ENCODE measurements around the gene SLC25A15. TPM values are rescaled to one million over a fixed set of nuclear protein-coding genes. Genes with fewer than 3 reads are reported as not detected.
"Not testable (repeated sequence)": the region's sequence is repeated elsewhere in the genome, so short reads cannot be mapped to it uniquely, and the experiment has no call there.

The SLC25A15 gene
- total RNA-seq, 1 experiment from 2014 or later, result 19.6 TPM

DNA sequence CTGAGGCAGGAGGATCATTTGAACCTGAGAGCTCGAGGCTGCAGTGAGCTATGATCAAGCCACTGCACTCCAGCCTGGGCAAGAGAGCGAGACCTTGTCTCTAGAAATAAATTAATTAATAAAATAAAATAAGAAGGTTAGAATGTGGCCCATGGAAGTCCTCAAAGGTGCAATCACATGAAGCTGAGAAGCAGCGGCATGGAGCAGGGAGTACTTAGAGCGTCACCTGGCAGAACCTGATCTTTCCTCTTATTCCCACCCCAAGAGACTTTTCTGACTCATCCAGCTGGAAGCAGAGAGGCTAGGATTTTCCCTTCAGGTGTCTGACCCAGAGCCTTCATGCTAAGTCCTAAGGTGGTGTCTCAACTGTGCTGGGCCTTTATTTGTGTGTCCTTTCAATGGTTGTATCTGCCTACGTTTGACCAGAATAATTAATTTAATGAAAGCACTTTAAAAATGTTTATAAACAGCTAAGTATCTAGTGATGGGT, 9.6 kb upstream of the SLC25A15 start:
- ChIA-PET CTCF (interaction anchor here (0.5 to 0.6 kb wide), 2 partner anchors 21 to 1163 kb away, joined by 6 to 7 read pairs; no protein-coding TSS in a partner anchor), POLR2A (ENCODE audit: low non-redundant PET) (no interaction called here)
- no TSS peak for BruUV-seq (replicated peaks)
- TF ChIP-seq, protein P1, sequence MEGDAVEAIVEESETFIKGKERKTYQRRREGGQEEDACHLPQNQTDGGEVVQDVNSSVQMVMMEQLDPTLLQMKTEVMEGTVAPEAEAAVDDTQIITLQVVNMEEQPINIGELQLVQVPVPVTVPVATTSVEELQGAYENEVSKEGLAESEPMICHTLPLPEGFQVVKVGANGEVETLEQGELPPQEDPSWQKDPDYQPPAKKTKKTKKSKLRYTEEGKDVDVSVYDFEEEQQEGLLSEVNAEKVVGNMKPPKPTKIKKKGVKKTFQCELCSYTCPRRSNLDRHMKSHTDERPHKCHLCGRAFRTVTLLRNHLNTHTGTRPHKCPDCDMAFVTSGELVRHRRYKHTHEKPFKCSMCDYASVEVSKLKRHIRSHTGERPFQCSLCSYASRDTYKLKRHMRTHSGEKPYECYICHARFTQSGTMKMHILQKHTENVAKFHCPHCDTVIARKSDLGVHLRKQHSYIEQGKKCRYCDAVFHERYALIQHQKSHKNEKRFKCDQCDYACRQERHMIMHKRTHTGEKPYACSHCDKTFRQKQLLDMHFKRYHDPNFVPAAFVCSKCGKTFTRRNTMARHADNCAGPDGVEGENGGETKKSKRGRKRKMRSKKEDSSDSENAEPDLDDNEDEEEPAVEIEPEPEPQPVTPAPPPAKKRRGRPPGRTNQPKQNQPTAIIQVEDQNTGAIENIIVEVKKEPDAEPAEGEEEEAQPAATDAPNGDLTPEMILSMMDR (conservative IDR thresholded peaks at IDR 0.05; ENCODE audit: low read depth, low read length), result no peak
- TF ChIP-seq EZH2 (IDR thresholded peaks at IDR 0.05; ENCODE audit: borderline replicate concordance, low read depth, low read length, poor library complexity, severe bottlenecking), result no peak
- DNase-seq (ENCODE audit: low spot score), result no peak
- Histone ChIP-seq H3K27me3 (replicated peaks; ENCODE audit: insufficient read depth, low read depth, low read length, poor library complexity) (no peaks in the 10 kb centered on the region), H3K4me3 (ENCODE audit: low read depth, low read length, poor library complexity, severe bottlenecking) (no peak overlapping the region), H3K9me3 (ENCODE audit: low read depth, low read length, poor library complexity, severe bottlenecking) (no peaks in the 10 kb centered on the region), H3K27ac (ENCODE audit: low read depth, low read length, poor library complexity, severe bottlenecking) (no peak overlapping the region), H3K36me3 (ENCODE audit: insufficient read depth, low read length, poor library complexity, severe bottlenecking) (no peaks in the 10 kb centered on the region), H3K4me1 (ENCODE audit: insufficient read depth, low read length, poor library complexity, severe bottlenecking) (peaks cover 6% of the 10 kb centered on the region)
- intact Hi-C loops (cut with micrococcal nuclease; ENCODE audit: unreplicated experiment), result loop anchor here (5.0 to 10.0 kb wide), 2 partner anchors 1013 to 1095 kb away; no protein-coding TSS in a partner anchor

DNA sequence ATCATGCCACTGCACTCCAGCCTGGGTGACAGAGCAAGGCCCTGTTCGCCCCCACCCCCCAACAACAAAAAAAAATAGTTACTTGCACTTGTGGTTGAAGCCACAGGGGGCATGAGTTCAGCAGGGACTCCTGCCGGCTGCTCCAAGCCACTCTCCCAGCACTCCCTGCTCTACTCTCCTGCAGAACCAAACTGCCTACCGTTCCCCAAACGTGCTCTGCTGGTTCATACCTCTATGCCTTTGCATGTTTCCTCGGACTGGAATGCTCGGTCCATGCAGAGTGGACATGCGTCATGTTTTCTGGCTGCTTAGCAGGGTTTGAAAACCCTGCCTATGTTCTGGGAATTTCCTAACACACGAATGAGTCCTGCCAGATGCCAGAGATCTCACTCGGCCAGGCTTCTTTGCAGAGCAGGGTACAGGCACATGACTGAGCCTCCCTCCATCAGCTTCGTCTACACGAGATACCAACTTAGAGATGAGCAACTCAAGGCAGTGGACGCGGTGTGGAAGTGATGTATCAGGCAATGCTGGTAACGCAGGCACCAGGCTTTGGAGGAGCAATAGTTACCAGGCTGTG, 8.5 kb upstream of the SLC25A15 start:
- no peaks in the 10 kb centered on the region for H3K27me3 ChIP-seq (replicated peaks; ENCODE audit: insufficient read depth, low read depth, low read length, poor library complexity)
- no peak overlapping the region for H3K27ac ChIP-seq (ENCODE audit: low read depth, low read length, poor library complexity, severe bottlenecking)
- H3K4me3 ChIP-seq (ENCODE audit: low read depth, low read length, poor library complexity, severe bottlenecking), result no peak overlapping the region
- CTCF ChIA-PET, result no interaction called here
- TF ChIP-seq, protein P1 (conservative IDR thresholded peaks at IDR 0.05; ENCODE audit: low read depth, low read length), result no peak
- intact Hi-C loops (cut with micrococcal nuclease; ENCODE audit: unreplicated experiment), result no loop called here
- no peaks in the 10 kb centered on the region for H3K9me3 ChIP-seq (ENCODE audit: low read depth, low read length, poor library complexity, severe bottlenecking)
- H3K4me1 ChIP-seq (ENCODE audit: insufficient read depth, low read length, poor library complexity, severe bottlenecking), result peaks cover 6% of the 10 kb centered on the region
- BruUV-seq (replicated peaks), result no TSS peak
- no peaks in the 10 kb centered on the region for H3K36me3 ChIP-seq (ENCODE audit: insufficient read depth, low read length, poor library complexity, severe bottlenecking)
- peak; percentile 49 for DNase-seq (ENCODE audit: low spot score)
- POLR2A ChIA-PET (ENCODE audit: low non-redundant PET), result no interaction called here

GRCh38 chr13:40781717-40782116, 7.7 kb upstream of the SLC25A15 start:
- H3K4me1 ChIP-seq (ENCODE audit: insufficient read depth, low read length, poor library complexity, severe bottlenecking), result peaks cover 5% of the 10 kb centered on the region
- CTCF ChIA-PET, result no interaction called here
- no peaks in the 10 kb centered on the region for H3K36me3 ChIP-seq (ENCODE audit: insufficient read depth, low read length, poor library complexity, severe bottlenecking)
- no peaks in the 10 kb centered on the region for H3K27me3 ChIP-seq (replicated peaks; ENCODE audit: insufficient read depth, low read depth, low read length, poor library complexity)
- POLR2A ChIA-PET (ENCODE audit: low non-redundant PET), result no interaction called here
- no peak for DNase-seq (ENCODE audit: low spot score)
- TF ChIP-seq, protein P1 (conservative IDR thresholded peaks at IDR 0.05; ENCODE audit: low read depth, low read length), result no peak
- TF ChIP-seq EZH2 (IDR thresholded peaks at IDR 0.05; ENCODE audit: borderline replicate concordance, low read depth, low read length, poor library complexity, severe bottlenecking), result no peak
- intact Hi-C loops (cut with micrococcal nuclease; ENCODE audit: unreplicated experiment), result no loop called here
- no peak overlapping the region for H3K4me3 ChIP-seq (ENCODE audit: low read depth, low read length, poor library complexity, severe bottlenecking)
- no peak overlapping the region for H3K27ac ChIP-seq (ENCODE audit: low read depth, low read length, poor library complexity, severe bottlenecking)
- BruUV-seq (replicated peaks), result no TSS peak
- no peaks in the 10 kb centered on the region for H3K9me3 ChIP-seq (ENCODE audit: low read depth, low read length, poor library complexity, severe bottlenecking)

GRCh38 chr13:40782971-40783370, 6.4 kb upstream of the SLC25A15 start:
- CTCF ChIA-PET, result not testable (repeated sequence)

More at GRCh38 chr13:40782971-40783370, 6.4 kb upstream of the SLC25A15 start:
- POLR2A ChIA-PET (ENCODE audit: low non-redundant PET); H3K4me1 ChIP-seq (ENCODE audit: insufficient read depth, low read length, poor library complexity, severe bottlenecking); H3K27ac ChIP-seq (ENCODE audit: low read depth, low read length, poor library complexity, severe bottlenecking); H3K36me3 ChIP-seq (ENCODE audit: insufficient read depth, low read length, poor library complexity, severe bottlenecking); intact Hi-C loops (cut with micrococcal nuclease; ENCODE audit: unreplicated experiment); BruUV-seq (replicated peaks); DNase-seq (ENCODE audit: low spot score); H3K4me3 ChIP-seq (ENCODE audit: low read depth, low read length, poor library complexity, severe bottlenecking); H3K9me3 ChIP-seq (ENCODE audit: low read depth, low read length, poor library complexity, severe bottlenecking); H3K27me3 ChIP-seq (replicated peaks; ENCODE audit: insufficient read depth, low read depth, low read length, poor library complexity): not testable (repeated sequence)

Data from A673 (cell line).